Liver (tissue), 5 donors: Measurements from ENCODE around the gene SLC14A1. TPM values are rescaled to one million over a fixed set of nuclear protein-coding genes. Genes with fewer than 3 reads are reported as not detected.

Experiments
- polyA plus RNA-seq, 2 donors: library from polyadenylated mRNA; stranded (reverse) in 1 of 2; unstranded in 1 of 2; fragments of 200-250 nt in 1 of 2; fragments of >200 nt in 1 of 2; fragmentation: Nextera tagmentation in 1 of 2; extraction: Ambion mirVana in 1 of 2; gene quantifications; one replicate each; pipeline versions ENCODE4 v1.2.1 to v1.2.3, GENCODE V29; 2013 to 2015
- small RNA-seq: library from RNA; depleted of rRNA; stranded (forward); fragments of <200 nt; gene quantifications from one replicate; pipeline ENCODE3, GENCODE V24; 2014
- total RNA-seq, 2 donors: library from RNA; depleted of rRNA; stranded (reverse); fragments of >200 nt; gene quantifications; one replicate each; pipeline ENCODE4 v1.2.3, GENCODE V29; 2014
- donor health status: healthy.
- donor health status: healthy.
- donor health status: healthy.

SLC14A1 gene
- total and polyA plus RNA-seq, 4 donors, result 0.56 to 96.7 (median 0.80) TPM

Small RNAs within 50 kb of the gene (small RNA-seq; reads per million reads assigned to genes)
- not detected for gene AC087685.1

Other genes with a start within 250 kb of the SLC14A1 start
- gene SLC14A2, start 108.7 kb upstream of the SLC14A1 start, total RNA-seq, result not detected
- under 1 TPM in 1 of 2 donors, not detected in 1; 0.05 TPM for gene SLC14A2, start 108.7 kb upstream of the SLC14A1 start, polyA plus RNA-seq
- under 1 TPM; 0.17 to 0.42 TPM for gene SIGLEC15, start 101.5 kb downstream of the SLC14A1 start, total RNA-seq
- under 1 TPM; 0.24 to 0.33 TPM for gene SIGLEC15, start 101.5 kb downstream of the SLC14A1 start, polyA plus RNA-seq
- 10 to 100 TPM; 18.6 to 20.3 TPM for gene EPG5, start 243.1 kb downstream of the SLC14A1 start, total RNA-seq
- 1 to 10 TPM; 3.2 to 3.6 TPM for gene EPG5, start 243.1 kb downstream of the SLC14A1 start, polyA plus RNA-seq